HL-60 (cell line): ENCODE data around the gene INO80C.

Source experiments
- DNase-seq, 2 experiments: peaks; one replicate each; pipeline ENCODE4 v3.0.0-alpha.2; 2010 to 2020; ENCODE audit warnings: low read depth in 1 of 2, low spot score in 1 of 2
- H3K27ac ChIP-seq: fragments of 250-450 bp; sonication (Bioruptor Pico); replicated peaks from 2 replicates; pipeline ENCODE4 v1.5.1; 2020; ENCODE audit warnings: mild to moderate bottlenecking, moderate library complexity
- H3K27me3 ChIP-seq: fragments of 250-450 bp; sonication (Bioruptor Pico); 2 replicates; pipeline ENCODE4 v1.5.1; 2021; ENCODE audit warnings: mild to moderate bottlenecking, moderate library complexity; ENCODE audit not compliant: insufficient read depth, poor library complexity, severe bottlenecking
- H3K4me3 ChIP-seq: replicated peaks from 2 replicates; pipeline ENCODE4 v1.5.1; 2011; ENCODE audit warnings: mild to moderate bottlenecking, control low read depth, low read length; ENCODE audit not compliant: insufficient read depth
- GABPA ChIP-seq: IDR thresholded peaks from 2 replicates; pipeline ENCODE4 v1.6.1; 2012; ENCODE audit warnings: low read depth
- POLR2AphosphoS5 ChIP-seq: IDR thresholded peaks from 2 replicates; pipeline ENCODE4 v1.6.1; 2012; ENCODE audit warnings: low read depth
- SPI1 ChIP-seq: IDR thresholded peaks from 2 replicates; pipeline ENCODE4 v1.6.1; 2012; ENCODE audit warnings: low read depth, mild to moderate bottlenecking, borderline replicate concordance
- TF ChIP-seq, protein P1 (sequence below): IDR thresholded peaks from 2 replicates; pipeline ENCODE4 v1.6.1; 2012; ENCODE audit warnings: low read depth; ENCODE audit not compliant: insufficient replicate concordance
- TF ChIP-seq, protein P2 (sequence below): IDR thresholded peaks from one replicate; pipeline ENCODE4 v1.5.1; 2011; ENCODE audit warnings: low read length, control low read depth, inconsistent platforms; ENCODE audit not compliant: insufficient read depth

INO80C gene

DNA sequence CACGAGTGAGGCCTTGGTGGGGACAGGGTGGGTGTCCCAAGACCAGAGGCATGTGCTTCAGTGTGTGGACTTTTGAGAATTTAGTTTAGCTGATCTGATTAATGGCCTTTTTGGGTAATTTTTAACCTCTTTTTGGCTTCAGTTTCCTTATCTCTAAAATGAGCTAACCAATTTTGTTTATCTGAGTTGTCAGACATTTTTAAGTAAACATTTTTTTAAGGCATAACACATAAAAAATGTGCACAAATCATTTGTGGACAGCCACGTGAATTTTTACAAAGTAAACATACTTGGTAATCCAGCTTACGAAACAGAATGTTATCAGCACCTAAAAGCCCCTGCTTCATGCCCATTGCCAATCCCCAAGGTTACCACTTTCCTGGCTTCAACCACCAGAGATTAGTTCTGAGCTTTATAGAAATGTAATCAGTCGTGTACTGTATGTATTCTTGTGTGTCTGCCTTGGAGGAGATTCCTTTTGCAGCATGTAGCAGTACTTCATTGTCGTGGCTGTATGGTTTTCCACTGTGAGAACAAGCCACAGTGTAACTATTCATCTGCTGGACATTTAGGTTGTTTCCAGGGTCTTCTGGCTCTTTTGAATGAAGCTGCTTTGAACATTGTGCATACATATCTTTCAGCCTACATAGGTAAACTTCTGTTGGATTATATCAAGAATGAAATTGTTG lies 8.4 kb upstream of the INO80C start:
- TF ChIP-seq POLR2AphosphoS5 (no peak), SPI1 (no peak), GABPA (no peak)
- TF ChIP-seq, protein P1, sequence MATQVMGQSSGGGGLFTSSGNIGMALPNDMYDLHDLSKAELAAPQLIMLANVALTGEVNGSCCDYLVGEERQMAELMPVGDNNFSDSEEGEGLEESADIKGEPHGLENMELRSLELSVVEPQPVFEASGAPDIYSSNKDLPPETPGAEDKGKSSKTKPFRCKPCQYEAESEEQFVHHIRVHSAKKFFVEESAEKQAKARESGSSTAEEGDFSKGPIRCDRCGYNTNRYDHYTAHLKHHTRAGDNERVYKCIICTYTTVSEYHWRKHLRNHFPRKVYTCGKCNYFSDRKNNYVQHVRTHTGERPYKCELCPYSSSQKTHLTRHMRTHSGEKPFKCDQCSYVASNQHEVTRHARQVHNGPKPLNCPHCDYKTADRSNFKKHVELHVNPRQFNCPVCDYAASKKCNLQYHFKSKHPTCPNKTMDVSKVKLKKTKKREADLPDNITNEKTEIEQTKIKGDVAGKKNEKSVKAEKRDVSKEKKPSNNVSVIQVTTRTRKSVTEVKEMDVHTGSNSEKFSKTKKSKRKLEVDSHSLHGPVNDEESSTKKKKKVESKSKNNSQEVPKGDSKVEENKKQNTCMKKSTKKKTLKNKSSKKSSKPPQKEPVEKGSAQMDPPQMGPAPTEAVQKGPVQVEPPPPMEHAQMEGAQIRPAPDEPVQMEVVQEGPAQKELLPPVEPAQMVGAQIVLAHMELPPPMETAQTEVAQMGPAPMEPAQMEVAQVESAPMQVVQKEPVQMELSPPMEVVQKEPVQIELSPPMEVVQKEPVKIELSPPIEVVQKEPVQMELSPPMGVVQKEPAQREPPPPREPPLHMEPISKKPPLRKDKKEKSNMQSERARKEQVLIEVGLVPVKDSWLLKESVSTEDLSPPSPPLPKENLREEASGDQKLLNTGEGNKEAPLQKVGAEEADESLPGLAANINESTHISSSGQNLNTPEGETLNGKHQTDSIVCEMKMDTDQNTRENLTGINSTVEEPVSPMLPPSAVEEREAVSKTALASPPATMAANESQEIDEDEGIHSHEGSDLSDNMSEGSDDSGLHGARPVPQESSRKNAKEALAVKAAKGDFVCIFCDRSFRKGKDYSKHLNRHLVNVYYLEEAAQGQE = no peak
- TF ChIP-seq, protein P2, sequence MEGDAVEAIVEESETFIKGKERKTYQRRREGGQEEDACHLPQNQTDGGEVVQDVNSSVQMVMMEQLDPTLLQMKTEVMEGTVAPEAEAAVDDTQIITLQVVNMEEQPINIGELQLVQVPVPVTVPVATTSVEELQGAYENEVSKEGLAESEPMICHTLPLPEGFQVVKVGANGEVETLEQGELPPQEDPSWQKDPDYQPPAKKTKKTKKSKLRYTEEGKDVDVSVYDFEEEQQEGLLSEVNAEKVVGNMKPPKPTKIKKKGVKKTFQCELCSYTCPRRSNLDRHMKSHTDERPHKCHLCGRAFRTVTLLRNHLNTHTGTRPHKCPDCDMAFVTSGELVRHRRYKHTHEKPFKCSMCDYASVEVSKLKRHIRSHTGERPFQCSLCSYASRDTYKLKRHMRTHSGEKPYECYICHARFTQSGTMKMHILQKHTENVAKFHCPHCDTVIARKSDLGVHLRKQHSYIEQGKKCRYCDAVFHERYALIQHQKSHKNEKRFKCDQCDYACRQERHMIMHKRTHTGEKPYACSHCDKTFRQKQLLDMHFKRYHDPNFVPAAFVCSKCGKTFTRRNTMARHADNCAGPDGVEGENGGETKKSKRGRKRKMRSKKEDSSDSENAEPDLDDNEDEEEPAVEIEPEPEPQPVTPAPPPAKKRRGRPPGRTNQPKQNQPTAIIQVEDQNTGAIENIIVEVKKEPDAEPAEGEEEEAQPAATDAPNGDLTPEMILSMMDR = no peak
- Histone ChIP-seq H3K27me3 (no peaks in the 10 kb centered on the region), H3K27ac (no peak overlapping the region), H3K4me3 (no peak overlapping the region)
- no peak for DNase-seq

DNA sequence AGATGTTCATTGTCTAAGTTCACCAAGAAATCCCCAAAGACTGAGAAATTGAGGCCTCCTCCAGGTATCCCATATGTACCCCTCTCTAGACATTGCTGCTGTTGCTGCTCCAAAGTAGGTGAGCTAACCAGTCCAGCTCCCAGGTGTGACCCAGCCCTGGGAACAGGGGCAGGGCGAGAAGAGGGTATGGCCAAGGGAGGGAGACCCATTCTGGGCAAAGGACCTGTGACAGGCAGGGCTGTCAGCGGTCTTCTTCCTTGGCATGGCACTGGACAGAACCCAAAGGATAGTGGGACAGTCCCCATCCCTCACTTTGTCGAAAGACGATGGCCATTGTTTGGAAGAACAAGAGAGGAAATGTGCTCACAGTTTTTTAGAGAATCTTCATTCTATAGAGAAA lies 7.2 kb upstream of the INO80C start:
- H3K4me3 ChIP-seq = no peak overlapping the region
- no peak overlapping the region for H3K27ac ChIP-seq
- no peak for DNase-seq
- TF ChIP-seq POLR2AphosphoS5 (no peak), GABPA (no peak), SPI1 (no peak)
- TF ChIP-seq, protein P2 = no peak
- TF ChIP-seq, protein P1 = no peak
- no peaks in the 10 kb centered on the region for H3K27me3 ChIP-seq

DNA sequence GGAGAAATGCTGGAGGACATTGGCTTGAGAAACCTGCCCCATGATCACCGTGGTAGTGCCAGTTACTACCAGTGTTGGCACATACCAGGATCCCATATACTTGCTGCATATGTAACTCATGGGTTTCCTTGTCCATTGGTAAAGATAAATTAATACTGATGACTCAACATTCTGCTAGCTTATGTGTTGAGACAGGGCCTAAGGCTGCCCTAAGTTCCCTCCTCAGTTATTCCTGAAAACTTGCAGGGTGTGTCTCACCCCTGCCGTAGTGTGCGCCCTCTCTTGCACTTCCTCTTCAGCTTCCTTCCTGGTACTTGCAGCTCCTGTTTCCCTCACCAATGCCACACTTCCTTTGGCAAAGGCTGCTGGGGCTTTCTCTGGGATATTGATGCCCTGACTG lies 4.3 kb upstream of the INO80C start:
- no peak overlapping the region for H3K27ac ChIP-seq
- TF ChIP-seq, protein P1 = no peak
- TF ChIP-seq SPI1 = peak; percentile 85
- H3K27me3 ChIP-seq = no peaks in the 10 kb centered on the region
- H3K4me3 ChIP-seq = no peak overlapping the region
- peak; percentile 52 to 78 for DNase-seq
